ENCODE results near the gene SKA2.
"Not testable (repeated sequence)": the region's sequence is repeated elsewhere in the genome, so short reads cannot be mapped to it uniquely, and the experiment has no call there.

SKA2 gene, protein sequence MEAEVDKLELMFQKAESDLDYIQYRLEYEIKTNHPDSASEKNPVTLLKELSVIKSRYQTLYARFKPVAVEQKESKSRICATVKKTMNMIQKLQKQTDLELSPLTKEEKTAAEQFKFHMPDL

DNA sequence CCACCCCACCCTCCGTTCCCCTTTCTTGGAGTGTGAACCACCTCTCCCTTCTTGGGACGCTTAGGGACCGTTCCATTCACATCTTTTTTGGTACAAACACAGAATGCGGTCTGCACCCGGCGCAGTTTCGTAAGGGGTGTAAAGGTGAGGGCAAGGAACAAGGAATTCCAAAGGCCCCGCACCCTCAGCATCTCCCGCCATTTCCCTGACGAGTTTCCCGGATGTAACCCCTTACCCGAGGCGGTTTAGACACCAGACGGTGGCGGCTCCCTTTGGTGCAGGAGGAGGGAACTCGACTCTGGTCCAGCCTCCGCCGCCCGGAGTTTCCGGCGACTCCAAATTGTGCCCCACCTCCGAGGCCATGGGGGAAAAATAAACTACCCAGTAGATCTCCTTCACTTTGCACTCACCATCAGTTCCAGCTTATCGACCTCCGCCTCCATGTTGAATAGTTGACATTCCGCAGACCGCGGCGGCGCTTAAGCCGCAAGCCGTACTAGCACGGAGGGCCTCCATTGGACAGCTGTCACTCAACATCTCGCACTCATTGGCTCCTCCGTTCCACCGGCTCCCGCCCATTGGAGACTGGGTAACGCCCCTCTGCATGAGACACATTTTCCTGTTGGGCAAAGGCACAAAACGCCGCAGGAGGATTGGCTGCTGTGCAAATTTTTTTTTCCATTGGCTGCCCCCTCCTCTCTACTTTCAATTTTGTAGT lies at the start of gene SKA2:
SKA2 (minus strand) TSS at position 466 of the 718 bp plus-strand sequence; CDS start at position 443, 23 bp downstream.
- DNase-seq = peak; percentile 99

DNA sequence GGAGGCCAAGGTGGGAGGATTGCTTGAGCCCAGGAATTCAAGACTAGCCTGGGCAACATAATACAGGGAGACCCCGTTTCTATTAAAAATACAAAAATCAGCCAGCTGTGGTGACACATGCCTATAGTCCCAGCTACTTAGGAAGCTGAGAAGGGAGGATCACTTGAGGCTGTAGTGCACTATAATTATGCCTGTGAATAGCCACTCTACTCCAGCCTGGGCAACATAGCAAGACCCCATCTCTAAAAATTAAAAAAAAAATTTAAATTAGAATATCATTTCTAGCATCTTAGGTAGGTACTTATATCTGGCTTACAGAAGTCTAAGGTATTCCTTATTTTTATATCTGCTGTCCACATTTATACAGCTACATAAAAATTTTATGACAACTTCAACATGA lies 47.3 kb upstream of the SKA2 start:
- DNase-seq = no peak

DNA sequence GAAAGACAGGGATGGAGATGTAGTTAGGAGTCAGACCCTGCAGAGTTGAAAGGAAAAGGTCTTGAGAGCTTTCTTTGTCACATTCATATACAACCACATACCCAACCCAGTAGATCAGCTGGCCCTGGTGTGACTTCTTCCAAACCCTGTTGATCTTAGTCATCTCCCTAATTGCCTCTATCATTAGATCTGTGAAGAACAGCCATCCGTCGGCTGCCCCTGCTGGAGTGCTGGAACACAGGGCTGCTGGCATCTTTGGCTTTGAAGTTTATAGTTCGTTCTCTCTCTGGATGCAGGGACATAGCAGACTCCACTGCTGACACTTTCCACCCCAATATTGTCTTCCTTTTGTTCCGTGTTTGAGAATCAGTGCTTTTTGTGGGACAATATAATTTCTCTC lies 44.4 kb upstream of the SKA2 start:
- DNase-seq = no peak

DNA sequence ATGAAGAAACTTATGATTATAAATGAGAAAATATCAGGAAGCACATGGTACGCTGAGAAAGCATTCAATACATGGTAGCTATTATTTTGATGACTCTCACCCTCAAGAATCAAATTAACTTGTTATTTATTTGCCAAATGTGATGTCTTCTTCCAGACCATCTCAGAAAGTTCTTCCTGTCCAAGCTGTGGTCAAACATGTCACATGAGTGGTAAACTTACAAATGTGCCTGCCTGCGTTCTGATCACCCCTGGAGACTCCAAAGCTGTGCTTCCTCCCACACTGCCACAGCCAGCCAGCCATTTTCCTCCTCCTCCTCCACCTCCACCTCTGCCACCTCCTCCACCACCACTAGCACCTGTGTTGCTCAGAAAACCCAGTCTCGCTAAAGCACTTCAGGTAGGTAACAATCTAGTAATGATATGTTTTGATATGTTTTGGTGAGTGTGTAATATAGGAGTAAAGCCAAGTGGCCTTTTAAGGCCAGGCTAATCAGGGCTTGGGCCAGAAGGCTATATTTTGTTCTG lies 38.4 kb upstream of the SKA2 start:
- no peak for DNase-seq

DNA sequence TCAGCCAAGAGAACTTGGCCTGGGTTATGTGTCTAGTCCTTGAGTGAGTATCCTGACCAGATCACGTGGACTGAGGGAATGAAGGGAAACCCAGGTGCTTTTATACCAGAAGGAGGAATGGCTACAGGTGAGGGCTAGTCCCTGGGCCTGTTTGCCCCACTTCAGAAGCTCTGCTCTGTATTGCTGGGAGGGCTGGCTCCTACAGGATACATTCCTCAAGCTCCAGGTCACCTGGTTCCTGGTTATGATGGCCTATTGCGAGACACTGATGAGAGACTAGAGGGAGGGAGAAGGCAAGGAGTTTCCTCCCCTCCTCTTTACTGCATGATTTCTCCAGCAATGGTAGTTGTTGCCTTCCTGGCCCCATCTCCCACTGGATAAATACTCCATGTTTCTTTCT lies 35.8 kb upstream of the SKA2 start:
- no peak for DNase-seq

DNA sequence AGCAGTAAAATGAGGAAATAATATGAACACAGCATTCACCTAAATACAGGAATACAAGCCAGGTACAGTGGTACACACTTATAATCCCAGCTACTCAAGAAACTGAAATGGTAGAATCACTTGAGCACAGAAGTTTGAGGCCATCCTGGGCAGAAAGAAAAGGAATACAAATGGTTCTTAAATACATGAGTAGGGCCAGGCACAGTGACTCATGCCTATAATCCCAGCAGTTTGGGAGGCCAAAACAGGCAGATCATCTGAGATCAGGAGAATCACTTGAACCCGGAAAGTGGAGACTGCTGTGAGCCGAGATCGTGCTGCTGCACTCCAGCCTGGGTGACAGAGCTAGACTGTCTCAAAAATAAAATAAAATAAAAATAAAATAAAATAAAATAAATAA lies 31.9 kb upstream of the SKA2 start:
- no peak for DNase-seq

DNA sequence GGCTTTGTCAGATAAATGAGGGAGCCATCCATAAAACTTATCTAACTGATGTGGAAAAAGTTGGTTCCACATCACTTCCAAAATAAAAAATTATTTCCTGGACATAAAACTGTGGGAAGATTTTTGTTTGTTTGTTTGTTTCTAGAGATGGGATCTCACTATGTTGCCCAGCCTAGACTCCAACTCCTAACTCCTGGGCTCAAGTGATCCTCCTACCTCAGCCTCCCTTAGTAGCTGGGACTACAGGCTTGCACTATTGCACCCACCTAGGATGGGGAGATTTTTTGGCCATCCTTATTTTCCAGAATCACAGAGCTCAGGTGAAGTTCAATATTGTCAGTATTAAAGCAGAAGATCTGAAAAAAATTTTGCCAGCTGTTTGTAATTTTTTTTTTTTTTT lies 31.0 kb upstream of the SKA2 start:
- no peak for DNase-seq

DNA sequence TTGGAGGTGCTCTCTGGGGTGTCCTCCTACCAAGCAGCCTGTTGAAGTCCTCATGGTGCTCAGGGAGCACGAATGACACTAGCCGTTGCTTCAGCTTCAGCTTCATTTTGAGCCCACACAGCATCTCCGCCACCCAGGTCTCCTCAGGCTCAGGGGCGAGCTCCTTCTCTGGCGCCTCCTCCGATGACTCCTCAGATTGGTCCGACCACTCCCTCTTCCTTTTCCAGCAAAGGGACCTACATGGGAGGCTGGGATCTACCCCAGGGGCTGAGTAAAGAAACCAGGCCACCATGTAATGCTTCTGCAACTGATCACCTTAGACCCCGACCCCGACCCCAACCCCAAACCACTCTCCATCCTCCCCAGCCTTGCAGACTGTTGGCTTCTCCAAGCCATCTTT lies 26.5 kb upstream of the SKA2 start:
- no peak for DNase-seq

DNA sequence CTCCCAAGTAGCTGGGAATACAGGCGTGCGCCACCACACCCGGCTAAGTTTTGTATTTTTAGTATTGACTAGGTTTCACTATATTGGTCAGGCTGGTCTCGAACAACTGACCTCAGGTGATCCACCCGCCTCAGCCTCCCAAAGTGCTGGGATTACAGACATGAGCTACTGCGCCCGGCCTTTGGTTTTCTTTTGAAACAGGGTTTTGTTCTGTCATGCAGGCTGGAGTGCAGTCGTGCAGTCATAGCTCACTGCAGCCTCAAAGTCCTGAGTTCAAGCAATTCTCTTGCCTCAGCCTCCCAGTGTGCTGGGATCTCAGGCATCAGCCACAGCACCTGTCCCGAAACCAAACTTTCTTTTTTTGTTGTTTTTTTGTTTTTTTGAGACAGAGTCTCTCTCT lies 25.6 kb upstream of the SKA2 start:
- DNase-seq = no peak

DNA sequence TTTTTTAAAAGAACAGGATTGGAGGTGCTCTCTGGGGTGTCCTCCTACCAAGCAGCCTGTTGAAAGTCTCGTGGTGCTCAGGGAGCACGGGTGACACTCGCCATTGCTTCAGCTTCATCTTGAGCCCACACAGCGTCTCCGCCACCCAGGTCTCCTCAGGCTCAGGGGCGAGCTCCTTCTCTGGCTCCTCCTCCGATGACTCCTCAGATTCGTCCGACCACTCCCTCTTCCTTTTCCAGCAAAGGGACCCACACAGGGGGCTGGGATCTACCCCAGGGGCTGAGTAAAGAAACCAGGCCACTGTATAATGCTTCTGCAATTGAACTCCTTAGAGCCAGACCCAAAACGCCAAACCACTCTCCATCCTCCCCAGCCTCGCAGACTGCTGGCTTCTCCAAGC lies 24.6 kb upstream of the SKA2 start:
- not testable (repeated sequence) for DNase-seq

DNA sequence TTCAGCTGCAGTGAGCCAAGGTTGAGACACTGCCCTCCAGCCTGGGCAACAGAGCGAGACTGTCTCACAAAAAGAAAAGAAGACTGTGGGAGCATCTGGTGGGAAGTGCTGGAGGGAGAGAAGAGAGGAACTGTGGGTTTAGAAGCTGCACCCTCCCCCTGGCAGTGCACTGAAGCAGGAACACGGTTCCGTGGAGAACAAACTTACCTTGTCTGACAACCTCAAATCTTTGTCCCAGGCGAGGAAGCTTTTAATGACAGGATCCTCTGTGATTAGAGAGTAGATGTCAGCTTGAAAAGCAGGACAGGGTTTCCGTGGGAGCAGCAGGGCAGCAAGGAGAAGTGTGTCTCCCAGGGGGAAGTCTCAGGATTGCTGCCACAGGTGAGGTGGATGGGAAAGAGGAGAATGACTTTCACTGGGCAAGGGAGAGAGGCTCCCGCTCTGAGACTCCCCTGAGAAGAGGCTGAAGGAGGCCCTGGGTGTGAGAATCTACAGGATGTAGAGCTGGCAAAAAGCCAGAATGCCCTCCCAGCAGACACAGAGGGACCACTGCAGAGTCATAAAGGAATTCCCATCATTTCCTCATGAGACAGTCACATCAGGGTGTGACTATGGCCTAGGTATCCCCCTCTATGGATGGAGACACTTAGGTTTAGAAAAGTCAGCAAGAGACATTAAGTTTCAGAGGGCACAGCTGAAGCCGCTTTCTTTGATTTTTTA lies 23.4 kb upstream of the SKA2 start:
- no peak for DNase-seq

DNA sequence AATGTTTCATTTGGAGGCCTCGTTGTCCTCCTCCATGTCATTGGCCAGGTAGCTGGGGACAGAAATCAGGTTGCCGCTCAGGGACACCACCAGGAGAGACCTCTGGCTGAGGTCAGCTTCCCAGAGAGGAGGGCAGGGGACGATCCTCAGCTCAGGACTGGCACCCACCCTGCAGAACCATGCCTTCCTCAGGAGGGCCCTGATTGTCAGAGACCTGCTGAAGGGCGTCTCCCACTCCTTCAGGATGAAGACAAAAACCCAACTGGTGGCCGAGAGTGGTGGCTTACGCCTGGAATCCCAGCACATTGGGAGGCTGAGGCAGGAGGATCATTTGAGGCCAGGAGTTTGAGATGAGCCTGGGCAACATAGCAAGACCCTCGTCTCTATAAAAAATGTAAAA lies 20.1 kb upstream of the SKA2 start:
- DNase-seq = no peak

DNA sequence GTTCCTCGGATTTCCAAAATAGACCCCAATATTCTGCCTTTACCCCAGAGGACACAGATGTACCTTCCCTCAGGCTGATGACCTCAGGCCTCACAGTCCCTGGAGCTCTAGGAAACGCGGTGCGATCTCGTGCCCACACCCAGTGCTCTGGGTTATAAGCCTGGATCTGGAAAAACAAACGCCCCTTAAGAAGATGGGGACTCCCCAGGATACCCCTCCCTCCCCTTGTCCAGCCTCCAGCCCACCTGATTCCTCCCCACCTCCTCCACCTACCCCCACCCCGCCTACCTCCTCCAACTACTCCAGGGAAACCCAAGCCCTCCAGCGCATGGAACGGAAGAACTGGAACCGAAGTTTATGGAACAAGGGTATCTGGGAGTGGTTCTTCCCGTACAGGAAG lies 19.7 kb upstream of the SKA2 start:
- DNase-seq = no peak

DNA sequence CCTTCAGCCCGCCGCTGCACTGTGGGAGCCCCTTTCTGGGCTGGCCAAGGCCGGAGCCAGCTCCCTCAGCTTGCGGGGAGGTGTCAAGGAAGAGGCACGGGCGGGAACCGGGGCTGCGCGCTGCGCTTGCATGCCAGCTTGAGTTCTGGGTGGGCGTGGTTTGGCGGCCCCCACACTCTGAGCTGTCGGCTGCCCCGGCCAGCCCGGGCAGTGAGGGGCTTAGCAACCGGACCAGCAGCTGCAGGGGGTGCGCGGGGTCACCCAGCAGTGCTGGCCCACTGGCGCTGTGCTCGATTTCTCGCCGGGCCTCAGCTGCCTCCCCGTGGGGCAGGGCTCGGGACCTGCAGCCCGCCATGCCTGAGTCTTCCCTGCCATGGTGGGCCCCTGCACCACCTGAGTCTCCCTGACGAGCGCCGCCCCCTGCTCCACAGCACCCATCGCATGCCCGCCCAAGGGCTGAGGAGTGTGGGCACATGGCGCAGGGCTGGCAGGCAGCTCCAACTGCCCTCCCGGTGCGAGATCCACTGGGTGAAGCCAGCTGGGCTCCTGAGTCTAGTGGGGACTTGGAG lies 17.5 kb upstream of the SKA2 start:
- DNase-seq = no peak

DNA sequence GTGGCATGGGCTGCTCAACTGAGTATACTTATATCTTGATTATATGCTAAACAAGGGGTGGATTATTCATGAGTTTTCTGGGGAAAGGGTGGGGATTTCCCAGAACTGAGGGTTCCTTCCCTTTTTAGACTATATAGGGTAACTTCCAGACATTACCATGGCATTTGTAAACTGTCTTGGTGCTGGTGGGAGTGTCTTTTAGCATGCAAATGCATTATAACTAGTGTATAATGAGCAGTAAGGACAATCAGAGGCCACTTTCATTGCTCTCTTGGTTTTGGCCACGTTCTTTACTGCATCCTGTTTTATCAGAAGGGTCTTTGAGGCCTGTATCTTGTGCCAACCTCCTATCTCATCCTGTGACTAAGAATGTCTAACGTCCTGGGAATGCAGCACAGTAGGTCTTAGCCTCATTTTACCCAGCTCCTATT lies 12.6 kb upstream of the SKA2 start:
- no peak for DNase-seq

DNA sequence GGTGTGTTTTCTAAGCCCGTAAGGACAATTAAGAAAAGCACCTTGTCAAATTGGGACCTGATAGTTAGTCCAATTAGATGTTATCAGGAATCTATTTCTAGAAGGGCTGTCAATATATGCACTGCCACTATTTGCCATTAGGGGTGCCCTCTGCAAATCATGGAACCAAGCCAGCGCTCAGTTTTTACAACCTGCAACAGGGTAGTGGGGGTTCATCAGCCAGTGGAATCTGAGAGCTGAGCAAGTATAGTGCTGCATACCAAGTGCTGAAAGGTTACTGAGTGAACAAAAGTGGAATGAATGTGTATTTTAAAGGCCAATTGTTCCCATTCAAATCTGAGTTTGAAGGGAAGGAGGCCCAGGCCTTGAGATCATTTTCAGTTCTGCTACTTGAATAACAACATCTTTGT lies 11.0 kb upstream of the SKA2 start:
- DNase-seq = no peak

DNA sequence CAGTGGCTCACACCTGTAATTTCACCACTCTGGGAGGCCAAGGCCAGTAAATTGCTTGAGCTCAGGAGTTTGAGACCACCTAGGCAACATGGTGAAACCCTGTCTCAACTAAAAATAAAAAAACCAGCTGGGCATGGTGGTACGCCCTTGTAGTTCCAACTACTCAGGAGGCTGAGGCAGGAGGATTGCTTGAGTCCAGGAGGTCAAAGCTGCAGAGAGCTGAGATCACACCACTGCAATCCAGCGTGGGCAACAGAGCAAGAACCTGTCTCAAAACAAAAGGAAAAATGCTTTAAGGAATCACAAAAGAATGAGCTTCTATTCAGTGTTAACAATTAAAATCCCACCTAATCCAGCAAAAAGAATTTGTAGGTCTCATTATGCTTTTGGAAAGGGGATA lies 6.5 kb upstream of the SKA2 start:
- DNase-seq = no peak

DNA sequence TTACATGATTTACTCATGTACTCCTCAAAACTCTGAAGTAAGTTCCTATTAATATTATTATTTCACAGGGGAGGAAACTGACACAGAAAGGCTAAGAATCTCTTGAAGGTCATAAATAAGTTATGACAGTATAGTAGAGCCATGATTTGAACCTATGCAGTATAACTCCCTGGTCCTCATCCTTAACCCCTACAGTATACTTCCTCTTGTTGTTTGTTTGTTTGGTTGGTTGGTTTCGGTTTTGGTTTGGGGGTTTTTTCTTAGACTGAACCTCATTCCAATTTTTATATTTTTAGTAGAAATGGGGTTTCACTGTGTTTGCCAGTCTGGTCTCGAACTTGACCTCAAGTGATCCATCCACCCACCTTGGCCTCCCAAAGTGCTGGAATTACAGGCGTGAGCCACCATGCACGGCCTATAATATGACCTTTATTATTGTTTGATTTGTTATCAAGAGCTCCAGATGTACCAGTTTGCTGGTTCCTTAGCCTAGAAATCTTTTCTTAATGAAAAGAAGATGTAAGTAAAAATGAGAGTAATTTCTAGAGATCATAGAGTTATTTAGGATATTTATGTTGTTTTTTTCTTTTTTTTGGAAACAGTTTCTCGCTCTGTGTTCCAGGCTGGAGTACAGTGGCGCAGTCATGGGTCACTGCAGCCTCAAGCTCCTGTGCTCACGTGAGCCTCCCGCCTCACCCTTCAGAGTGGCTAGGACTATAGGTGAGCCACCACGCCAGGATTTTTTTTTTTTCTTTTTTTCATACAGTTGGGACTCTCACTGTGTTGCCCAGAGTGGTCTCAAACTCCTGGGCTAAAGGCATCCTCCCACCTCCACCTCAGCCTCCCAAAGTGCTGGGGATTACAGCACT lies 5.4 kb upstream of the SKA2 start:
- no peak for DNase-seq

DNA sequence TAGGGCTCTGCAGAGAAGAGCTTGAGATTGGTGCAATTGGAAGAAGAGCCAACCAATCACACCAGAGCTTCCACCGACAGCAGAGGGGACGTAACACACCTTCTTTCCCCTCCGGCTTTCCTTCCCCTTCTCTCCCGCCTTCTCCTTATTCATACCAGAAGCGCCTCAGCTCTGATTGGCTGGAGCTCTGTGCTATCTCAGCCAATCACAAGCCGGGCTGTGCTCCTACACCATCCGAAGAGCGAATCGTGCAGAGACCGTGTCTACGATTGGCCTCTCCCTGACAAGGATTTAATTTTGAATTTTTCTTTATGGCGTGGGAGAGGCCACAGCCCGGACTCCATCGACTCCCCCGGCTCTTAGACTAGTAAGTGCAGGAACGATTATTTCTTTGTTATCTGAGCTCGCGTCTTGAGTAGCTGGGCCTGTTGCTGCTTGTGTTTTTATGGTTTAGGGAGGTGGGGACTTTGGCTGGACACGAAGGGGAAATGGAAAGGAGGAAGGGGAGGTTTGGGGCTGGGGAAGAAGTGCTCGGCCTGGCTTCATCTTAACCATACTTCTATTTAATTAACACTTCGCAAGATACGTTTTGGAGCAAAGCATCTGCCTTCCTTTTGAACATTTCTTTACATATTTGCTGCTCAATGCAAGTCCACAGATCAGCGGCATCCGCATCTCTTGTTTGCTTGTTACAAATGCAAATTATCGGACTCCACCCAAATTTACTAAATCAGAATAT lies 622 bp upstream of the SKA2 start, which contains the start of gene PRR11:
PRR11 (plus strand) TSS at position 308 of the 739 bp plus-strand sequence. CDS start 14,007 bp downstream, outside the sequence.
- DNase-seq = no peak

DNA sequence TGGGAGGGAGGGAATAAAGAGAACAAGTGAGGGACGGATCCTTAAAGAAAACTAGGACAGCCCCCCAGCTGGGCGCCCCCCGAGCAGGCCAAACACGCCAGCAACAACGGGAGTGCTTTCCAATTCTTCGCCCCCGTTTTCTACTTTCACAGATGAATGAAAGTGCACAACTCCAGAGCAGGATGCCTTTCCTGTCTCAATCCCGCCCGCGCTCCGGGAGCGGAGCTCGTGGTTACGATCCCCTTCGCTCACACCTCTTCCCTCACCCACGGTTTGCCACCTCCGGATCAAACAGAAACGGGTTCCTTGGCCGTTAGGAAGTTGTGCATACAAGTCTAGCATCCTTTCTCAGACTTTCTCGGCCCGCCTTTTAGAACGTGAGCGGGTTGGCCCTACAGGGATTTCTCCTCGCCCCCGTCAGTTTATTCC lies 680 bp downstream of the SKA2 start:
- DNase-seq = peak; percentile 34

DNA sequence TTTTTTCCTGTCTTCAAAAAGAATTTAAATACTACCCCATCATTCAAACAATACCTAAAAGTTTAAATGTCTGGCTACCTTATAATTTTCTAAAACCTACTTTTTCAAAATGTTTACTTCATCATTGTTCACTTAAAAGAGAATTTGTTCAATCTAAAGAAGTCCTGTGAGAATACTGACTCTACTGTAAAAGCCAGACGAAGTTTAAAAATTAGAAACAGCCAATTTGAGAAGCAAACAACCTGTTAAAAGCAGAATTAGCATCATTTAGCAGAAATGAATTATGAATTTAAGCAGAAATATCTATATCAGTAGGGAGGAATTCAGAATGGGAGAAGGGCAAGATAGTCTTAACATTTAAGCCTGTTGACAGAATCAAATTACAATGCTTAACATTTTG lies 2.1 kb downstream of the SKA2 start:
- DNase-seq = no peak

DNA sequence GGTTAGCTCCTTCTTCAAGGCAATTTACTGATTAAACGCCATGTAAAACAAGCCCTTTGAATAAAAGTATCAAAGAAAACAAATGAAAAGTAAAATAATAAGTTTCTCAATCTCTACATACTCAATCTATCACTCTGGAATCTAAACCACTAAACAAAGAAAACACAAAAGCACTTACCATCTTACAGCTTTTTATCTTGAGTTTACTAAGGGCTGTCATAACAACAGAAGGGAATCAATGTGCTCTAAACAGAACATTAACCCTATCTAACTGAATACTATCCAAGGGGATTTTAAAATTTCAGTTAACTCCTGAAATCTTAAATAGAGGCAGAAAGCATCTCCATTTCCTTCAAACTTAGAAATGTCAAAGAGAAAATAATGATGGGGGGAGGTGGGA lies 3.4 kb downstream of the SKA2 start:
- DNase-seq = no peak
